GM12801 (cell line): ENCODE measurements around the gene RAVER2.
A peak's percentile ranks its signal among the peaks of the same experiment; 100 is the strongest.

ENCODE experiments used
- CTCF ChIP-seq: IDR thresholded peaks from one replicate; pipeline ENCODE4 v1.5.1; 2011; ENCODE audit warnings: control low read depth; ENCODE audit not compliant: insufficient read length; ENCODE audit errors: extremely low read depth

The RAVER2 gene

GRCh38 chr1:64809309-64809708 is 64.4 kb downstream of the RAVER2 start:
- no peak for TF ChIP-seq CTCF

- TF ChIP-seq CTCF: no peak
Observed at GRCh38 chr1:64810001-64810400, 65.1 kb downstream of the RAVER2 start.

- TF ChIP-seq CTCF: no peak
Observed at GRCh38 chr1:64811131-64811530, 66.3 kb downstream of the RAVER2 start.

GRCh38 chr1:64814427-64814826 is 69.6 kb downstream of the RAVER2 start:
- no peak for TF ChIP-seq CTCF

- no peak for TF ChIP-seq CTCF
Observed at GRCh38 chr1:64822621-64823020, 77.7 kb downstream of the RAVER2 start.

GRCh38 chr1:64823691-64824476 is 79.0 kb downstream of the RAVER2 start:
- peak; percentile 24 for TF ChIP-seq CTCF

- no peak for TF ChIP-seq CTCF
Observed at GRCh38 chr1:64826991-64827390, 82.1 kb downstream of the RAVER2 start.
